B cell (primary cell): ENCODE results near the gene USP7. TPM values are rescaled to one million over a fixed set of nuclear protein-coding genes. Genes with fewer than 3 reads are reported as not detected.

ENCODE experiments used
- ATAC-seq: fragments of 200-7000 bp; cut with Tn5 transposase; one replicate; pipeline ENCODE4 v1.10.0; 2021; ENCODE audit warnings: low read depth, mild to moderate bottlenecking, moderate number of reproducible peaks, moderate library complexity
- CTCF ChIA-PET: fragments of 350-600 bp; sonication (Branson Sonifier 250); formaldehyde crosslinking; loops from one replicate; lab custom pipeline; 2021; ENCODE audit warnings: antibody characterized with exemption, inconsistent platforms; lab: Charles Lee
- POLR2A ChIA-PET: fragments of 350-600 bp; sonication (Branson Sonifier 250); formaldehyde crosslinking; loops from one replicate; lab custom pipeline; 2021; ENCODE audit warnings: antibody characterized with exemption; lab: Charles Lee
- DNase-seq: peaks from one replicate; pipeline ENCODE4 v3.0.0; 2013
- H2AFZ ChIP-seq: 2 replicates; pipeline ENCODE4 v1.6.1; 2012; ENCODE audit warnings: mild to moderate bottlenecking, low read depth, low read length; ENCODE audit not compliant: insufficient read depth, poor library complexity, severe bottlenecking
- H3K27ac ChIP-seq, 2 donors: 1 replicate in 1 of 2; 2 replicates in 1 of 2; pipeline ENCODE4 v1.5.1; 2012 to 2013; ENCODE audit warnings: low read length in 2 of 2, mild to moderate bottlenecking in 2 of 2, moderate library complexity in 1 of 2
- H3K27me3 ChIP-seq, 4 experiments: fragments of 200-600 bp in 1 of 4; sonication (generic) in 1 of 4; replicated peaks in 1 of 4; 1 replicate in 2 of 4; 2 replicates in 2 of 4; pipeline versions ENCODE4 v1.6.1 to v1.7.0; 2013 to 2016; ENCODE audit warnings: low read length in 3 of 4, mild to moderate bottlenecking in 2 of 4, mixed read lengths in 1 of 4, moderate library complexity in 1 of 4; ENCODE audit not compliant: insufficient read depth in 4 of 4, control insufficient read depth in 3 of 4; ENCODE audit errors: control extremely low read depth in 1 of 4
- H3K36me3 ChIP-seq, 2 experiments: replicated peaks in 1 of 2; 1 replicate in 1 of 2; 2 replicates in 1 of 2; pipeline versions ENCODE4 v1.6.1 to v1.7.1; 2013; ENCODE audit warnings: low read length in 1 of 2; ENCODE audit not compliant: insufficient read depth in 2 of 2, control insufficient read depth in 1 of 2; ENCODE audit errors: control extremely low read depth in 1 of 2, extremely low read depth in 1 of 2
- H3K4me1 ChIP-seq, 2 donors: fragments of 200-600 bp in 1 of 2; sonication (generic) in 1 of 2; 1 replicate in 1 of 2; 2 replicates in 1 of 2; pipeline versions ENCODE4 v1.5.1 to v1.6.1; 2013 to 2017; ENCODE audit warnings: low read length in 2 of 2; ENCODE audit not compliant: control insufficient read depth in 2 of 2, insufficient read depth in 2 of 2
- H3K4me2 ChIP-seq: replicated peaks from 2 replicates; pipeline ENCODE3; 2012; ENCODE audit warnings: mild to moderate bottlenecking, low read depth, low read length; ENCODE audit not compliant: poor library complexity, severe bottlenecking
- H3K4me3 ChIP-seq, 5 experiments: fragments of 200-600 bp in 1 of 5; sonication (generic) in 1 of 5; 1 replicate in 3 of 5; 2 replicates in 2 of 5; pipeline versions ENCODE4 v1.5.1 to v1.7.0; 2011 to 2016; ENCODE audit warnings: low read length in 4 of 5, mild to moderate bottlenecking in 4 of 5, low read depth in 2 of 5, control low read depth in 1 of 5, moderate library complexity in 1 of 5; ENCODE audit not compliant: insufficient read depth in 1 of 5; ENCODE audit errors: control extremely low read depth in 1 of 5, extremely low read depth in 1 of 5
- H3K79me2 ChIP-seq: fragments of 200-600 bp; sonication (generic); one replicate; pipeline ENCODE4 v1.6.0; 2016; ENCODE audit warnings: low read length; ENCODE audit not compliant: control insufficient read depth, insufficient read depth
- H3K9ac ChIP-seq: fragments of 200-600 bp; sonication (generic); 2 replicates; pipeline ENCODE4 v1.6.1; 2017; ENCODE audit warnings: mild to moderate bottlenecking, low read length, moderate library complexity
- H3K9me3 ChIP-seq, 3 donors: one replicate each; pipeline versions ENCODE4 v1.6.1 to v1.7.1; 2013; ENCODE audit warnings: low read length in 2 of 3; ENCODE audit not compliant: control insufficient read depth in 2 of 3, insufficient read depth in 1 of 3; ENCODE audit errors: control extremely low read depth in 1 of 3
- H4K20me1 ChIP-seq: 2 replicates; pipeline ENCODE4 v1.6.0; 2012; ENCODE audit warnings: mild to moderate bottlenecking, low read length; ENCODE audit not compliant: insufficient read depth, control insufficient read depth, poor library complexity, severe bottlenecking
- H3K27ac Mint-ChIP-seq: one replicate; pipeline ENCODE4 v1.8.0; 2021; ENCODE audit warnings: mixed read lengths
- H3K27me3 Mint-ChIP-seq: one replicate; pipeline ENCODE4 v1.8.0; 2021; ENCODE audit warnings: mixed read lengths
- H3K4me1 Mint-ChIP-seq: one replicate; pipeline ENCODE4 v1.8.0; 2021; ENCODE audit warnings: mixed read lengths
- H3K4me3 Mint-ChIP-seq: one replicate; pipeline ENCODE4 v1.8.0; 2021; ENCODE audit warnings: mixed read lengths
- H3K9me3 Mint-ChIP-seq: one replicate; pipeline ENCODE4 v1.8.0; 2022; ENCODE audit warnings: mixed read lengths; ENCODE audit not compliant: insufficient read depth
- CTCF ChIP-seq: fragments of 200-600 bp; IDR thresholded peaks from one replicate; pipeline ENCODE4 v1.8.0; 2022; ENCODE audit warnings: antibody characterized with exemption, mild to moderate bottlenecking
- EZH2 ChIP-seq: IDR thresholded peaks from 2 replicates; pipeline ENCODE4 v1.6.1; 2012; ENCODE audit warnings: borderline replicate concordance, low read depth, mild to moderate bottlenecking, moderate library complexity, low read length; ENCODE audit not compliant: insufficient read depth, poor library complexity, severe bottlenecking
- WGBS: methylation state at CpG from one replicate; pipeline ENCODE4 v1.1.5; 2013; ENCODE audit warnings: missing lambda C conversion rate; ENCODE audit not compliant: insufficient coverage; 5-methylcytosine and 5-hydroxymethylcytosine counted together
- intact Hi-C: fragments of 100-400 bp; cut with micrococcal nuclease; formaldehyde crosslinking; loops from one replicate; pipeline ENCODE4 v1.10.0; 2022
- polyA plus RNA-seq: library from polyadenylated mRNA; depleted of rRNA; stranded (reverse); fragments of >200 nt; gene quantifications from 2 replicates; pipeline ENCODE4 v1.2.3, GENCODE V29; 2012
- total RNA-seq, 2 donors: library from RNA; stranded (reverse); fragments of 120-200 nt in 1 of 2; gene quantifications; 1 replicate in 1 of 2; 2 replicates in 1 of 2; pipeline versions ENCODE4 v1.2.3 to v1.2.4, GENCODE V29; 2013 to 2022

USP7 gene
- total and polyA plus RNA-seq, 2 donors (not counting 1 experiment from before 2014, with no cell fraction given) = 27.4 to 223 TPM

- Mint-ChIP-seq H3K4me3 (no peak overlapping the region), H3K4me1 (peaks cover 49% of the 10 kb centered on the region), H3K27me3 (peaks cover 9% of the 10 kb centered on the region), H3K9me3 (peaks cover 3% of the 10 kb centered on the region), H3K27ac (no peak overlapping the region)
- Histone ChIP-seq H3K36me3 (peaks cover 0 to 29% of the 10 kb centered on the region in 2 experiments), H3K9ac (no peak overlapping the region), H3K79me2 (peaks cover 7% of the 10 kb centered on the region), H4K20me1 (peaks cover 59% of the 10 kb centered on the region), H3K4me3 (no peak overlapping the region), H3K27ac (no peak overlapping the region), H3K4me1 (peaks cover 18 to 52% of the 10 kb centered on the region in 2 donors), H3K9me3 (peaks cover 0 to 3% (median 0%) of the 10 kb centered on the region in 3 donors), H3K27me3 (peaks cover 0 to 3% (median under 1%) of the 10 kb centered on the region in 4 experiments), H2AFZ (no peak overlapping the region), H3K4me2 (no peak overlapping the region)
- ATAC-seq (no peak), DNase-seq (no peak)
- intact Hi-C loops = no loop called here
- ChIA-PET CTCF (interaction anchor here (0.5 to 4.5 kb wide), 4 partner anchors 8 to 249 kb away, joined by 3 to 46 read pairs (median 19); partner anchors contain the start of gene LITAFD), POLR2A (no interaction called here)
- no peak for TF ChIP-seq EZH2
- no peak for TF ChIP-seq CTCF
- 95% methylated on average over 23 of the region's 23 CpGs for WGBS
Measured at GRCh38 chr16:8888951-8889892, 74.5 kb downstream of the USP7 start.
